ENCODE data around the gene OTUD7B.
"Not testable (repeated sequence)": the region's sequence is repeated elsewhere in the genome, so short reads cannot be mapped to it uniquely, and the experiment has no call there.

Gene OTUD7B

DNA sequence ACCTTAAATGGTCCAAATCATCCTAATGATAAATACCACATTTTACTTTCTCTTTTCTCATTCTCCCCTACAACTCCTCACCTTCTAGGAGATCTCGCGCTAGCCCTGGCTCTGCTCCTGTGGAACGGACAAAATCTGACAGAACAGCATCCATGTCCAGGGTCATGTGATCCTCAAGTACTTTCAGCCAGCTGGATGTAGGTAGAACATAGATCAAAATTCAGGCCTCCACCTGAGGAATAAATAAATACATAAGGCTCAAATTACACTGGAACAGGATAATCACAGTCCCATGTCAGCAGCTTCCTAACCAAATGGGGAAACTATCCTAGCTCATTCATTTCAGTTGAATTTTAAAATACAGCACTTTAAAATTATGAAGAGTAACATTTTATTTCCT lies 33.2 kb downstream of the OTUD7B start:
- Histone ChIP-seq H3K36me3 (no peaks in the 10 kb centered on the region), H4K20me1 (no peaks in the 10 kb centered on the region)
- no peak for TF ChIP-seq Cebpa-rat (IDR thresholded peaks at IDR 0.05)

DNA sequence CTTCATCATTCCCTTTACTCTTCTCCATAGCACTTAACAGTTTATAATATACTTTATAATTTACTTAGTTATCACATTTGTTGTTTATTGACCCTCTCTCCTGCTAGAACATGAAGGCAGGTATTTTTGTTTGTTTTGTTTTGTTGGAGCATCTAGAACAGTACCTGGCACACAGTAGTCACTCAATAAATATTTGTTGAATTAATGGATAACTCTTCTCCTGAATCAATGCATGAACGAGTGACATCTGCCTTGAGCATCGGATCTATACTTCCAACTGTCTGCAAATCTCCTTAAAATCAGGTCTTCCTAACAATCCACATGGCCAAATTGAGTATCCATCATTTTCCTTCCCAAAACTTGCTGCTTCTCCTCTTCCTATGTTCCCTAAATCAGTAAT lies 38.0 kb downstream of the OTUD7B start:
- no peak for TF ChIP-seq Cebpa-rat (IDR thresholded peaks at IDR 0.05)
- Histone ChIP-seq H3K36me3 (no peaks in the 10 kb centered on the region), H4K20me1 (no peaks in the 10 kb centered on the region), H3K4me3 (no peak overlapping the region), H3K27ac (no peak overlapping the region), H3K4me2 (no peak overlapping the region), H3K27me3 (peaks cover 0 to 47% (median 0%) of the 10 kb centered on the region in 11 experiments; a peak in 4 of 22 replicates), H3K9me3 (replicated peaks in 1 of 11) (no peaks in the 10 kb centered on the region), H3K9ac (no peak overlapping the region), H3K4me1 (peaks cover 0 to 4% (median 0%) of the 10 kb centered on the region in 10 experiments; a peak in 2 of 20 replicates)

More for the DNA sequence above, 33.2 kb downstream of the OTUD7B start:
- Histone ChIP-seq H3K27me3 (peaks cover 0 to 74% (median 0%) of the 10 kb centered on the region in 11 experiments; a peak in 4 of 22 replicates), H3K9ac (no peak overlapping the region), H3K4me2 (no peak overlapping the region), H3K4me3 (no peak overlapping the region), H3K27ac (no peak overlapping the region), H3K4me1 (peaks cover 0 to 4% (median 0%) of the 10 kb centered on the region in 10 experiments; a peak in 1 of 20 replicates), H3K9me3 (replicated peaks in 1 of 11) (no peaks in the 10 kb centered on the region)

DNA sequence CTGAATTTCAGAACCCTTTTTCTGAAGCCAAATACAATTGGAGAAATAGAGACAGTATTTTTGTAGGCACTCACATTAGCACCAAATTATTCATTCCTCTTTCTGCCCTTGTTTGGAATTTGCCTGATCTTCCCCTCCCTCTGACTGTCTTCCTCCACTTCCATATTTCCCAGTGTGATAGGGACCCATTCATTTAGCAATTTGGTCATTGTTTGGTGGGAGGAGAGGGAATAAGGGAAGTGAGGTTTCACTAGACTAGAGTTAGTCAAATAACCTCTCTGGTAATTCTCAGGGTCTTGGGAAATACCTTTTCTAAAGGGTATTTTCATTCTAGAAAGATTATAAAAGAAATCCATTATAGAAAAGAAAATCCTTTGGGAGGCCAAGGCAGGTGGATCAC lies 42.9 kb downstream of the OTUD7B start:
- H3K27ac ChIP-seq = no peak overlapping the region
- H3K27me3 ChIP-seq = peaks cover 0 to 23% (median 0%) of the 10 kb centered on the region in 11 experiments; a peak in 4 of 22 replicates
- peak overlapping the region in 2 of 11 experiments; percentile 6 to 25; a peak in 2 of 22 replicates for H3K4me2 ChIP-seq
- no peak overlapping the region for H3K4me3 ChIP-seq
- H3K9me3 ChIP-seq (replicated peaks in 1 of 11) = no peaks in the 10 kb centered on the region
- H3K9ac ChIP-seq = no peak overlapping the region
- no peaks in the 10 kb centered on the region for H3K36me3 ChIP-seq
- no peaks in the 10 kb centered on the region for H4K20me1 ChIP-seq
- TF ChIP-seq Cebpa-rat (IDR thresholded peaks at IDR 0.05) = no peak
- H3K4me1 ChIP-seq = peaks cover 0 to 7% (median under 1%) of the 10 kb centered on the region in 10 experiments; a peak in 8 of 20 replicates

DNA sequence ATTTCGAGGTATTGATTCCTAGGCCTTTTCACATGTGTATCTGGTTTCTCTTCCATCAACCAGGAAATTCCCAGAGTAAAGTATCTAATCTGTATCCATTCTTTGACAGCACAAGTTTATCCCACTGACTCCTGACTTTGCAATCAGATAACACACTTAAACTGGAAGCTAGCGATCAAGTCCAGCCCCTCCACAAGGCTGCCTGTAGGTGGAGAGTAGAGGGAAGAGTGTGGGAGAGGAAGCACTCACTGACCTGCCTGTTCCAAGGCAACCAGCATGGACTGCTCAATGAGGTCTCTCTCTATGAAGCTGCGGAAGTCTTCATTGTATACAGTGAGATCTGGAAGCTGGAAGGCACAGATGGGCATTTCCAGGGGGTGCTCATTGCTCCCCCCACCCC lies 43.5 kb downstream of the OTUD7B start:
- peaks cover 0 to 13% (median 7%) of the 10 kb centered on the region in 10 experiments; a peak in 14 of 20 replicates for H3K4me1 ChIP-seq
- no peak overlapping the region for H3K4me3 ChIP-seq
- H3K27me3 ChIP-seq = peaks cover 0 to 17% (median 0%) of the 10 kb centered on the region in 11 experiments; a peak in 4 of 22 replicates
- H4K20me1 ChIP-seq = no peaks in the 10 kb centered on the region
- no peak overlapping the region for H3K27ac ChIP-seq
- no peaks in the 10 kb centered on the region for H3K9me3 ChIP-seq (replicated peaks in 1 of 11)
- peak overlapping the region in 2 of 11 experiments; percentile 6 to 25; a peak in 3 of 22 replicates for H3K4me2 ChIP-seq
- no peaks in the 10 kb centered on the region for H3K36me3 ChIP-seq
- H3K9ac ChIP-seq = no peak overlapping the region
- no peak for TF ChIP-seq Cebpa-rat (IDR thresholded peaks at IDR 0.05)

DNA sequence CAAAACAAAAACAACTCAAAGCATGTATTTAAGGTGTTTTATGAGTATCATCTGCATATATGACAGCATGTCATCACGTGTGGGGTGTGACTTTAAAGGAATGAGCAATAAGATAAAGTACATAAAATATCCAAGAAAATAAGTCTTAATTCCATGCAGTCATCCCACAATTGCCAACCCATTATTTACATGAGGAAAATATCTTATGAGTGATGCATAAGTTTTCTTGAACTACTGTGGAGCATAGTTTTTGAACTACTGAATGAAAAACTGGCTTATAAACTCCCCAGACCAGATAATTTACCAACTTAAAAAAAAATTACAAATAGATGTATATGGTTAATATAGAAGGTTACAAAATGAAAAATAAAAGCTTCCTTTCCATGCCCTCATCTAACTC lies 44.1 kb downstream of the OTUD7B start:
- peaks cover 0 to 11% (median 0%) of the 10 kb centered on the region in 11 experiments; a peak in 3 of 22 replicates for H3K27me3 ChIP-seq
- no peak overlapping the region for H3K9ac ChIP-seq
- H3K4me3 ChIP-seq = no peak overlapping the region
- peaks cover 0 to 13% (median 8%) of the 10 kb centered on the region in 10 experiments; a peak in 14 of 20 replicates for H3K4me1 ChIP-seq
- H3K36me3 ChIP-seq = no peaks in the 10 kb centered on the region
- no peak for TF ChIP-seq Cebpa-rat (IDR thresholded peaks at IDR 0.05)
- no peaks in the 10 kb centered on the region for H3K9me3 ChIP-seq (replicated peaks in 1 of 11)
- H3K4me2 ChIP-seq = no peak overlapping the region
- no peak overlapping the region for H3K27ac ChIP-seq
- H4K20me1 ChIP-seq = no peaks in the 10 kb centered on the region

DNA sequence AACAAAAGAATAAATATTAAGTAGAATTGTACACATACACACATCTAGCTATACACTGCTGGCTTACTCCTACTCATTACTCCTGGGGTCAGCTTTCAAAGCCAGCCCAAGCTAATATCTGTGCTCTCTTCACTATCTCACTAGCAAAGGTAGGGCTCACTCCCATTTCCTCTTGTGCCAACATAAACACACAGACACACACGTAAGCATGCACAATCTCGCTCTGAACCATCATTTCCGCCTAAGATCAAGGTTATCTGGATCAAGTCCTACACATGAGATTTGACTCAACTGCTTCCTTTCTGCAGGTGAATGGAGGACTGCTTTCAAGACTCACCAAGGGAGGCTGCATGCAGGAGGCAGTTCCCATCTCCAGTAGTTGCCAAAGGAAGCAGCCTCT lies 45.1 kb downstream of the OTUD7B start:
- Histone ChIP-seq H3K27ac (no peak overlapping the region), H3K27me3 (peaks cover 0 to 5% (median 0%) of the 10 kb centered on the region in 11 experiments; a peak in 1 of 22 replicates), H3K36me3 (no peaks in the 10 kb centered on the region), H3K9ac (no peak overlapping the region), H3K4me2 (no peak overlapping the region), H3K4me1 (peaks cover 0 to 13% (median 8%) of the 10 kb centered on the region in 10 experiments; a peak in 14 of 20 replicates), H3K9me3 (replicated peaks in 1 of 11) (no peaks in the 10 kb centered on the region), H4K20me1 (no peaks in the 10 kb centered on the region), H3K4me3 (no peak overlapping the region)
- TF ChIP-seq Cebpa-rat (IDR thresholded peaks at IDR 0.05) = no peak

DNA sequence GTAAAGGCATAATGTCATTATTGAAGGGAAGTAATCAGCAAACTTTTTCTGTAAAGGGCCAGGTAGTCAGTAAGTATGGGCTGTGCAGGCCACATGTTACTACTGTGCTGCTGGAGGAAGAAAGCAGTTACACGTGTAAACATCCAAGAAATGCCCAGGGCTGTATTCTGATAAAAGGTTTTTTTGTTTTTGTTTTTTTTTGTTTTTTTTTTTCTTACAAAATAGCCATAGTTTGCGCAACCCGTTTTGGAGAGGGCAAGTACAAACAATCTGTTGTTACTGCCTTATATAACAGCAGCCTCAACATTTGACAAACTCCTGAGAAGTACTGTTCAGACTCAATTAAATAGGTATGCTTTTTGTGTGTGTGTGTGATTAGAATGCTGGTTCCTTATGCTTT lies 47.2 kb downstream of the OTUD7B start:
- Histone ChIP-seq H3K9me3 (replicated peaks in 1 of 11) (no peaks in the 10 kb centered on the region; a peak in 1 of 22 replicates), H3K27me3 (0 out of 22 replicates have a peak, but pooled peaks cover 0 to 5% (median 0%) of the 10 kb centered on the region in 11 experiments)
- TF ChIP-seq Cebpa-rat (IDR thresholded peaks at IDR 0.05) = no peak

DNA sequence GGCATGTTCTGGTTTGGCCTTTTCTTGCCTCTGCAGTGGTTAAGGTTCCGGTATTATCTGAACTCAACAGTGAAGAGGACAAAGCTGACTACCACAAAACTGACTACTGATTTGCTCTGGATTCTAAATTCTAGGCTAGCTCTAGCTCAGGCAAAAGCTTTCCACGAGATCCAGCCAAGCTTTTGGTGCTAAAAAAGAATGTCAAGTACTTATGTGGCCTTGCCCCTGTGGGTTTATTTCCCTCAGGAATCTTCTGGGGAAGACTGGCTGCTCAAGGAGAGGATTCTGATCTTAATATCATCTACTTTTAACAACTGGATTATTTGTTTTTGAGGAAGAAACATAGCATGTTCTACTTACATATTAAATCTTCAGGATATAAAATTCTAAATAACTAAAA lies 47.8 kb downstream of the OTUD7B start:
- Histone ChIP-seq H3K9me3 (replicated peaks in 1 of 11) (peaks cover 0 to 3% (median 0%) of the 10 kb centered on the region in 11 experiments; a peak in 2 of 22 replicates), H3K36me3 (no peaks in the 10 kb centered on the region), H3K27ac (peak overlapping the region in 6 of 11 experiments; percentile 4 to 35 (median 18); a peak in 9 of 22 replicates), H3K27me3 (0 out of 22 replicates have a peak, but pooled peaks cover 0 to 5% (median 0%) of the 10 kb centered on the region in 11 experiments), H3K9ac (no peak overlapping the region), H3K4me1 (peaks cover 0 to 13% (median 8%) of the 10 kb centered on the region in 10 experiments; a peak in 14 of 20 replicates), H3K4me2 (peak overlapping the region in 5 of 11 experiments; percentile 17 to 36 (median 23); a peak in 5 of 22 replicates), H4K20me1 (no peaks in the 10 kb centered on the region), H3K4me3 (no peak overlapping the region)
- TF ChIP-seq Cebpa-rat (IDR thresholded peaks at IDR 0.05) = no peak

More for the DNA sequence above, 47.2 kb downstream of the OTUD7B start:
- no peak overlapping the region for H3K27ac ChIP-seq
- no peak overlapping the region for H3K9ac ChIP-seq
- no peak overlapping the region for H3K4me3 ChIP-seq
- H3K36me3 ChIP-seq = no peaks in the 10 kb centered on the region
- H3K4me1 ChIP-seq = peaks cover 0 to 13% (median 8%) of the 10 kb centered on the region in 10 experiments; a peak in 14 of 20 replicates
- H4K20me1 ChIP-seq = no peaks in the 10 kb centered on the region
- no peak overlapping the region for H3K4me2 ChIP-seq

DNA sequence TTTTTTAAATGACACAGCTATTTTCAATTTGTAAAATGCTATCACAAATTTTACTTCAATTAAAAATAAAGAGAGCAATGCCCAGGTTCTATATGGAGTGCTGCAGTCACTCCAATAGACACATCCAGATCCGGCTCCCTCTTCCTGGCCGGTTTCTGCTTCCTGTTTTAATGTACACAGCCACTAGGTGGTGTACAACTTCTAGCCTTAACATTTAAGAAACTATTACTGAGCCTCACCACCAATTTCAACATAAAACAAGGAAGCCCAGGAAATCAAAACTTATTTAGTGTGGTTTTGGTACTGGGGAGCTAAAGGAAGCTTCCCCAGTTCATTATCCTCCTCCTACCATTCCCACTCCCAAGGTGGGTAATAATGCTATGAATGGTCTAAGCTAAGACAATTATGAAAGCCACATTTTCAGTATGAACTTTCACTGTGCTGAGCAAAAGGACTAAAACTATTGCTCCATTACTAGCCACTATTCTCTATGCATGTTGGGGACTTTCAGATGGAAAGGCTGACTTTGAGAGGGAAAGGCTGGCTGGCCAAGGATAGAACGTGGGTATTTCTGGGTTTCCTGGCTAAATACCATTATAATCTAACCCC lies 48.4 kb downstream of the OTUD7B start:
- H4K20me1 ChIP-seq = no peaks in the 10 kb centered on the region
- H3K9ac ChIP-seq = no peak overlapping the region
- H3K27me3 ChIP-seq = 0 out of 22 replicates have a peak, but pooled peaks cover 0 to under 1% (median 0%) of the 10 kb centered on the region in 11 experiments
- no peak overlapping the region for H3K4me3 ChIP-seq
- peak overlapping the region in 5 of 11 experiments; percentile 4 to 35 (median 19); a peak in 8 of 22 replicates for H3K27ac ChIP-seq
- TF ChIP-seq Cebpa-rat (IDR thresholded peaks at IDR 0.05) = no peak
- peaks cover 0 to 12% (median 8%) of the 10 kb centered on the region in 10 experiments; a peak in 14 of 20 replicates for H3K4me1 ChIP-seq
- H3K9me3 ChIP-seq (replicated peaks in 1 of 11) = peaks cover 0 to 5% (median 0%) of the 10 kb centered on the region in 11 experiments; a peak in 2 of 22 replicates
- H3K36me3 ChIP-seq = no peaks in the 10 kb centered on the region
- H3K4me2 ChIP-seq = peak overlapping the region in 7 of 11 experiments; percentile 17 to 36 (median 23); a peak in 9 of 22 replicates

DNA sequence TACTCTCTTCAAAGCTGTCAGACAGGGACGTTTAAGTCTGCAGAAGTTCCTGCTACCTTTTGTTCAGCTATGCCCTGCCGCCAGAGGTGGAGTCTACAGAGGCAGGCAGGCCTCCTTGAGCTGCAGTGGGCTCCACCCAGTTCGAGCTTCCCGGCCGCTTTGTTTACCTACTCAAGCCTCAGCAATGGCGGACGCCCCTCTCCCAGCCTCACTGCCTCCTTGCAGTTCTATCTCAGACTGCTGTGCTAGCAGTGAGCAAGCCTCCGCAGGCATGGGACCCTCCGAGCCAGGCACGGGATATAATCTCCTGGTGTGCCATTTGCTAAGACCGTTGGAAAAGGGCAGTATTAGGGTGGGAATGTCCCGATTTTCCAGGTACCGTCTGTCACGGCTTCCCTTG lies 53.0 kb downstream of the OTUD7B start:
- H3K9me3 ChIP-seq (replicated peaks in 1 of 11); H3K36me3 ChIP-seq; H4K20me1 ChIP-seq; H3K27me3 ChIP-seq; H3K4me2 ChIP-seq; H3K9ac ChIP-seq; H3K27ac ChIP-seq; H3K4me3 ChIP-seq; H3K4me1 ChIP-seq: not testable (repeated sequence)
